Pulmonary artery endothelial cell (primary cell): ENCODE data around the gene AAGAB. TPM values are rescaled to one million over a fixed set of nuclear protein-coding genes. Genes with fewer than 3 reads are reported as not detected.

Source experiments
- DNase-seq: peaks from one replicate; pipeline ENCODE4 v3.0.0-alpha.2; 2011; ENCODE audit warnings: low read depth, low spot score
- total RNA-seq: library from RNA; depleted of rRNA; stranded (reverse); fragments of >200 nt; gene quantifications from 2 replicates; pipeline ENCODE4 v1.2.3, GENCODE V29; 2014

Gene AAGAB
- total RNA-seq, 1 donor from 2014 or later, result 51.1 TPM

GRCh38 chr15:67152429-67152828 lies 102.0 kb downstream of the AAGAB start:
- no peak for DNase-seq

Other genes with a start within 250 kb of the AAGAB start
- 32.6 and 34.6 TPM in 2 replicates for gene SMAD3, start 189.1 kb downstream of the AAGAB start, total RNA-seq
- 1.4 and 2.2 TPM in 2 replicates for gene IQCH, start 125 bp upstream of the AAGAB start, total RNA-seq